ENCODE data around the gene UGT1A6.

- no peak for TF ChIP-seq CTCF (IDR thresholded peaks at IDR 0.05 in 4 of 5, conservative IDR thresholded peaks at IDR 0.05 in 1 of 5)
- TF ChIP-seq POLR2A (IDR thresholded peaks at IDR 0.05): no peak
These were observed 37.6 kb upstream of the UGT1A6 start for GRCh38 chr2:233655043-233655442.
